Activated CD4-positive, CD25-positive, alpha-beta regulatory T cell treated with anti-CD3 and anti-CD28 coated beads, Interleukin-2, amount 50 U/mL, for 72 hours (primary cell): Measurements from ENCODE around the gene EPB41L3.

ENCODE experiments used
- DNase-seq: peaks from one replicate; pipeline ENCODE4 v3.0.0; 2021

Gene EPB41L3

DNA sequence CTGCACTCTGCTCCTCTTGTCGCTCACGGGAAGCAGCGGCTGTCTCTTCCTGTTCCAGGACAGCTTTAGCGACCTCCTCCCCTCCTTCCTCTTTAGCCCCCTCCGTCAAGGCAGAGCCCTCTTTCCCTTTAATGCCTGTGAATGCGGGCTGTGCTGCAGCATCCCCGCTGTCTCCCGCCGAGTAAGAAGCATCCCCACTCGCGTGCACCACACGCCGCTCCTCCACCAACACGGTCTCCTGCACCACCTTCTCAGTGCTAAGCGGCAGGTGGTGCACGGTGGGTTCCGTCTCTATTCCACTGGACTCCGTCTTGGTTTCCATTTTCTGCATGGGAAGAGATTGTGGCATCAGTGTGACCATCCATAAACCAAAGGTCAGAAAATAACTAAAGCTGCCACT, 146.7 kb downstream of the EPB41L3 start:
- DNase-seq: no peak

DNA sequence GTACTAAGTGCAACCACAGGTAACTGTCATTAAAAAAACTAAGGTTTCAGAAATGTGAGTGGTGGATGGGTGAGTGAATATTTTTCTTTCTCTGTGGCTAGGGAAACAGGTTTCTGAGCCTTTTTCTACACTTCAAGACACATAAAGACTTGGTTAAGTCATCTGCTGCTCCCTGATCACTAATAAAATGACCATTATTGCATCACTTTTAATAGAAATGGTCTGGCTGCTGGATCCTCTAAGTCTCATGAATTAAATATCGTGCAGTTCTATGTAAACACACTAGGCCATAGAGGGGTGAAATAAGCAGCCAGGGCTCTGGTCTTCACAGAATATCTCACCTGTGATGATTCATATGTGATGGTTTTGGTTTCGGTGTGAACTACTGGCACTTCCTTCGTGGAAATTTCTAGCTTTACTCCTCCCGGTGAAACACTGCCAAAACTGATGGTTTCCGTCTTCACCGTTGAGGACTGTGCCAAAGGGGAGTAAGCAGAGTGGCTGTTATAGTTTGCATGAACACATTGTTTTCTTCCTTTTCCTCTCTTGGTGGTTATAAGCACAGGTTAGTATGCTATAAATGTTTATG, 147.8 kb downstream of the EPB41L3 start:
- no peak for DNase-seq

DNA sequence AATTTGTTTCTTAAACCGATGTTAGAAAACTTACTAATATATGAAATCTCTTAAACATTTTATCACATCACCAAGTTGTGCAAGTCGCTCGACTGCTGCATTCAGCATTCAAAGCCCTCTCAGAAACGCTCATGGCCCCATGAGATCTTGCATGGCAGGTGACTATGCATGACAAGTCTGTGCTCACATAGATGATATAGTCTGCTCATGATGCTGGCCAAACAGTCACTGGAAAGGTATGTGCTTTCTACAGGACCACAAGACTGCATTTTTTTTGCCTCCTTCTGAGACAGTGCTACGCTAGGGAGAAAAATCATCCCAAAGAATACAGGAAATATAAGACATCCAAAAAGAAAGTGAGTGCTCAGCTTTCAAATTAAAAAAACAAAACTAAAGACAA, 150.0 kb downstream of the EPB41L3 start:
- no peak for DNase-seq

DNA sequence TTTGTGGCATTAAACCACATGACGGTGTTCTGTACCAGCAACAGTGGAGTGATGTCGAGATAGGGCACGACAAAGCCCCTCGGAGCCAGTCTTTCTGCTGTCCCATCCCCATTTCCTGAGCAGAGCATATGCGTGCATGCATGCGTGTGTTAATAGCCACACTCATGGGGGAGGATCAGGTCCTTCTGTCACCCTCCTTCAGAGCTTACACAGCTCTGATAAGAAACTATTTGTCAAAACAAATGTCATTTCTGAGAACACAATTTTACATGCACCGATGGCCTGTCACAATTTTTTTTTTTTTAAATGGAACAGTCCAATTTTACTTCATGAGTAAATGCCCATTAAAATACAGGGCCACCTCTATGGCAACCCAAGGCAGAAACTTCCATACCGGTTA, 152.4 kb downstream of the EPB41L3 start:
- no peak for DNase-seq

DNA sequence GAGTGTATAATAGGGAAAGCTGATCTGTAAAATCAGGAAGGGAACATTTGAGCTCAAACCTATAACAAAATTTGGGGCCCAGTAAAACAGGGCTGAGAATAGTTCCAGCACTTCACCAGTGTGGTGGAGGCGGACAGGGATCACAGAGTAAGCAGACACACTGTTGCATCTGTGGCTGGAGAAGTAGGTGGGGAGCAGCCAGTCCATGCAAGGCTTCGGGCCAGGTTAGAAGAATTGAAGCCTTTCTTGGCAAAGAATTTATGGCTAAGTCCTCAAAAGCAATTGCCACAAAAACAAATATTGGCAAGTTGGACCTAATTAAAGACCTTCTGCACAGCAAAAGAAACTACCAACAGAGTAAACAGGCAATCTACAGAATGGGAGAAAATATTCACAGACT, 154.4 kb downstream of the EPB41L3 start:
- DNase-seq: no peak

DNA sequence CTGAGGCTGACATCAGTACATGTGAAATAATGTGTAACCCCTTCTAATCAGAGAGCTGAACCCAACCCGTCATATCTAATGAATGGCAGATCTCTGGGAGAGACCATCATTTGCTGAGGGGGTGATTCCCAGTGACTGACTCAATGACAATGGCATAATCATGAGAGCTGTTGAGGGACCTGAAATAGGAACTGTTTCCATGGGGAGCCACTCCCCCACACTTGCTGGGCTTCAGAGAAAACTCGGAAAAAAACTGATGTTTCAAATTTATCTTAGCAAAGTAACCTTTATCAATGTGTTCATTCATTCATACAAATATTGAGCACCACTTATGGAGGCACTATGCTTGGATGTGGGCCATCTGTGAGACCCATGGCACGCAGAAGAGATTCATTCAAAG, 154.9 kb downstream of the EPB41L3 start:
- no peak for DNase-seq

DNA sequence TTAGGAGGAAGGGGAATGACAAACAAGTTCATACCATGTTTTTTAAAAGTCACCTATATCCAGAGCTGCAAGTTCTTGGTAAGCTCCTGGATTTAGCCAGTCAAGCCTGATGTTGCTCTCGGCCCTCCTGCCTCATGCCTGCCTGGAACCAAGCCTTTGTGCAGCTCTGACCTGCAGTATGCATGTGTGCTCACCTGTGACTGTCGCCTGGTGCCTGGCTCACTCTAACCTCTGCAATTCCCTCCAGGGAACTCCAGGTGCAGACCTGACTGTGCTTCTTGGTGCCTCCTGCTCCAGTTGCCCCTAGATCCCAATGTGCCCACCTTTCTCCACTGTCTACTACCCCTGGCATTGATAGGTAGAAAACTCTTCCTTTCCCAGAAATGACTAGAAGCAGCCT, 163.2 kb downstream of the EPB41L3 start:
- no peak for DNase-seq

DNA sequence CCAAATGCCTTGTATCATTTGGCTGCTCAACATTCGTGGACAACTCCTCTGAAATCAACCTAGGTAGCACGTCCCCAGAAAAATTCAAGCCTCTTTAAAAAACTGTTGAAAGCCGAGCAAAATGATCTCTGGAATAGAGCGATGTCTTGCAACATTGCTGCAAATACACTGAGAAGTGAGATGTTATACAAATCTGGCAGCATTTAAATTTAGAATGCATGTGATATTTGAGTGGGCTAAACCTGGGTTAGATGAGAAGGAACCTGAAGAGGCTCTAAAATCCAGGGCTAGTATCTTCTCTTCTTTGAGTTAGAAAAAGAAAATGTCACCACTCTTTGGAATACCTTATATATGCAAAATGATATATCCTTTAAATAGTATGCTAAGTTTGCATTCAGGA, 166.8 kb downstream of the EPB41L3 start:
- no peak for DNase-seq

DNA sequence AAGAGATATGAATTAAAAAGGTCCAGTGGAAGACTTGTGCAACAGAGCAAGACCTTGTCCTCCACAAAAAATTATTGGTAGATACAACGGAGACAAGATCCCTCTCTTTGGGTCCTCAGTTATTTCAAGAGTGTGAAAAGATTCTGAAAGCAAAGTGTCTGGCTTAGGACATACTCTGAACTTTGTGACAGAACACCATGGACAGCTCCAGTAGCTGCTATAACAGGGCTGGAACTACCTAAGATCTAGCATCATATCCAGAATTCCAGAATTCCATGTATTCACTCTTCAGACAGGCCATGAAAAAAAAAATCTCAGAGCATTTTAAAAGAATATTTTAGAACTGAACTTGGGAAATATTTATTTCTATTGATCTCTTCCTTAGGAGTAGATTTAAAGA, 173.5 kb downstream of the EPB41L3 start:
- no peak for DNase-seq

DNA sequence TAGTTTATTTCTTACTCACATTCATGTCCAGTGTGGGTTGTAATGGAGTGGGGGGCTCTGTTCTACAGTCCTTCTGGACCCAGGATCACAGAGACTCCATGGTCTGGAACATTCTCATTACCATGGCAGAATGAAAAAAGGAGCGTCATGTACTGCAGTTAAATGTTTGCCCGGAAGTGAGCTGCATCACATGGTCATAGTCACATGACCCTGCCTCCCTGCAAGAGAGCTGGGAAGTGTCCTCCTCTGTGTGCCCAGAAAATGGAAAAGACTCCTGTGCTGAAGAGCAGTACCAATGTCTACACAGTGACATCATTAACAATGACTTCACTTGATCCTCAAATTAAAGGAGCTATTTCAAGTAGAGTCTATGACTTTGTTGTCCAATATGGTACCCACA, 174.3 kb downstream of the EPB41L3 start:
- DNase-seq: no peak

DNA sequence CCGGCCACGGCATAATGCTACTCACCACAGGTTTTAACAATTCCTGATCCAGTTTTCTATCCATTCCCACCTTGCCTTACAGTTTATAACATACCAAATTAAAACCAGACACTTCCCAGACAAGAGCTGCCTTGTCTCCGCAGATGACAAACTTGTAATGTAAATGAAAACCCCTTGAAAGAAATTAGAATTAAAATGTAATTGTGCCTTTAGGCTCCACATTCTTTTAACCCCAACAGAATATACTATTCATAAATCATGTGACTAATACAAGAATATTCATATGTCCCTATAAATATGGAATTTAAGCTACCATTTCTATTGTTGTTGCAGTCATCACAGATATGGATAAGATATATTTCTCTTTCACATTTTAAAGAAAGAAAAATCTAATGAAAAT, 178.4 kb downstream of the EPB41L3 start:
- no peak for DNase-seq

DNA sequence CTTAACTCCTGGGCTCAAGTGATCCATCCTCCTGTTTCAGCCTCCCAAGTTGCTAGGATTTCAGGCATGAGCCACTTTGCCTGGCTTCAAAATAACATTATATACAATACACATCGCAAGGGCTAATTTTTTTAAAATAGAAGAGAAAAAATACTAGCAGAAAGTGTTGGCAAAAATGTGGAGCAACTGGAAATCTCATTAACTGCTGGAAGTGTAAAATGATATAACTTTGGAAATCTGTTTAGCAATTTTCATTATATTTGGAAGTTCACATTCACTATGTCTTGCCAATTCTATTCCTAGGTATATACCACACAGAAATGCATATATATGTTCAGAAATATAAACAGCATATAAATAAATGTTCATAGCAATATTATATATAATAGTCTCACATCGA, 193.2 kb downstream of the EPB41L3 start:
- no peak for DNase-seq
